HG03378 (cell line): ENCODE results near the gene ZFYVE19.

ENCODE experiments used
- ATAC-seq: cut with Tn5 transposase; IDR thresholded peaks from one replicate; pipeline ENCODE4 v1.9.1; 2021; ENCODE audit warnings: mild to moderate bottlenecking, moderate library complexity; ENCODE audit not compliant: unreplicated experiment

ZFYVE19 gene

GRCh38 chr15:40807028-40807887 is at the start of gene ZFYVE19, which contains the start of gene DNAJC17:
ZFYVE19 (plus strand) TSS chr15:40807089; CDS start chr15:40807590, 501 bp downstream.
DNAJC17 (minus strand) TSS chr15:40807473; CDS start chr15:40807446, 27 bp downstream.
- ATAC-seq: peak; percentile 93

GRCh38 chr15:40759961-40760360 is 46.9 kb upstream of the ZFYVE19 start:
- no peak for ATAC-seq

- peak; percentile 2 for ATAC-seq
Measured at GRCh38 chr15:40762919-40763800, 43.7 kb upstream of the ZFYVE19 start.

GRCh38 chr15:40763801-40764628 is 42.9 kb upstream of the ZFYVE19 start, which contains the start of gene GCHFR:
GCHFR (plus strand) TSS chr15:40764068; CDS start chr15:40764181, 113 bp downstream.
- peak; percentile 36 for ATAC-seq

GRCh38 chr15:40764629-40765103 is 42.2 kb upstream of the ZFYVE19 start:
- no peak for ATAC-seq

- no peak for ATAC-seq
Measured at GRCh38 chr15:40766194-40766815, 40.6 kb upstream of the ZFYVE19 start.

GRCh38 chr15:40766906-40767837 is 39.7 kb upstream of the ZFYVE19 start:
- no peak for ATAC-seq

GRCh38 chr15:40767838-40768500 is 38.9 kb upstream of the ZFYVE19 start:
- ATAC-seq: no peak

GRCh38 chr15:40768521-40769273 is 38.2 kb upstream of the ZFYVE19 start:
- no peak for ATAC-seq

- peak; percentile 38 for ATAC-seq
Measured at GRCh38 chr15:40769274-40770146, 37.4 kb upstream of the ZFYVE19 start, which contains the start of gene C15orf62. C15orf62 (plus strand) TSS chr15:40769980; CDS start chr15:40770496, 516 bp downstream.

- ATAC-seq: no peak
Measured at GRCh38 chr15:40770147-40770721, 36.7 kb upstream of the ZFYVE19 start.

- no peak for ATAC-seq
Measured at GRCh38 chr15:40771242-40771641, 35.6 kb upstream of the ZFYVE19 start.

GRCh38 chr15:40772014-40772413 is 34.9 kb upstream of the ZFYVE19 start:
- no peak for ATAC-seq

GRCh38 chr15:40773496-40773895 is 33.4 kb upstream of the ZFYVE19 start:
- ATAC-seq: no peak

- no peak for ATAC-seq
Measured at GRCh38 chr15:40773902-40774301, 33.0 kb upstream of the ZFYVE19 start.

GRCh38 chr15:40775007-40775406 is 31.9 kb upstream of the ZFYVE19 start:
- no peak for ATAC-seq
